NCI-H2196 treated with DMSO at 0.1 percent for 48 hours (cell line): ENCODE results near the gene KCNJ2.

Source experiments
- DNase-seq: peaks from one replicate; lab custom pipeline; 2025; ENCODE audit not compliant: unreplicated experiment; lab: John Stamatoyannopoulos, UW

The KCNJ2 gene

DNA sequence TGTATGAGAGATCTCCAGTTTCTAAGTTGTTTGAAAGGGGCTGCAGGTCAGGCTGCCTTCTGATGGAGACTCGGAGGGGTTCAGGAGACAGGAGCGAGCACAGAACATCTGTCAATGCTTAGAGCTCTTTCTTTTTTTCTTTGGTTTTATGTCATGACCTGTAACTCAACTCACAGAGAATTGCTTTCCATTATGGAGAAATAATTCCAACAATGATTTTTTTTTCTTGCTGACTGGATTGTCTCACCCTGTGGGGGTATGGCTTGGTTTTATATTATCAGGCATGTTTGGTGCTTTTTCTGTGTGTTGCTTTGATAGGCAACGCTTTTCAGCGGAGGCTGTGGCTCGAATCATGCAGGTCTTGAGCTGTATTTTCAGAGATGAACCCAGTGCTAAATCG is 10.7 kb upstream of the KCNJ2 start:
- DNase-seq, result no peak

- no peak for DNase-seq
These were observed 9.4 kb upstream of the KCNJ2 start for GRCh38 chr17:70159980-70160379.

GRCh38 chr17:70161519-70161918 is 7.8 kb upstream of the KCNJ2 start:
- no peak for DNase-seq

DNA sequence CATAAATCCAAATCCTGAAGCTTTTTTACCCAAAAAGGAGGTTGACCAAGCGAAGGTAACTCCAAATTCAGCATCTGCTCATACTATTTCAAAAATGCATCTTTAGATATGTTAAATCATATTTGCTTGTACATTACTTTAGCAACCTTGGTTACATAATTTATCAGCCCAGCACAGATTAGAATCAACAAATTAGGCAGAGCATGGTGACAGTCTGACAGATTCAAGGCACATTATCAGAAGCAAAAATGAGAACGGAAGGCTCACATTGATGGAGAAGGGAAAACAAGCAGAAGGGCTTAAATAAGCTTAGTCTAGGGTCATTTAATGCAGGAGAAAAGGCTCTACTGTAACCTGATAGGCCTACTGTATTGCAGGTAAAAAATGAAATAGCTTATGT is 3.9 kb upstream of the KCNJ2 start:
- no peak for DNase-seq

- no peak for DNase-seq
These were observed 2.7 kb upstream of the KCNJ2 start for GRCh38 chr17:70166615-70167014.

DNA sequence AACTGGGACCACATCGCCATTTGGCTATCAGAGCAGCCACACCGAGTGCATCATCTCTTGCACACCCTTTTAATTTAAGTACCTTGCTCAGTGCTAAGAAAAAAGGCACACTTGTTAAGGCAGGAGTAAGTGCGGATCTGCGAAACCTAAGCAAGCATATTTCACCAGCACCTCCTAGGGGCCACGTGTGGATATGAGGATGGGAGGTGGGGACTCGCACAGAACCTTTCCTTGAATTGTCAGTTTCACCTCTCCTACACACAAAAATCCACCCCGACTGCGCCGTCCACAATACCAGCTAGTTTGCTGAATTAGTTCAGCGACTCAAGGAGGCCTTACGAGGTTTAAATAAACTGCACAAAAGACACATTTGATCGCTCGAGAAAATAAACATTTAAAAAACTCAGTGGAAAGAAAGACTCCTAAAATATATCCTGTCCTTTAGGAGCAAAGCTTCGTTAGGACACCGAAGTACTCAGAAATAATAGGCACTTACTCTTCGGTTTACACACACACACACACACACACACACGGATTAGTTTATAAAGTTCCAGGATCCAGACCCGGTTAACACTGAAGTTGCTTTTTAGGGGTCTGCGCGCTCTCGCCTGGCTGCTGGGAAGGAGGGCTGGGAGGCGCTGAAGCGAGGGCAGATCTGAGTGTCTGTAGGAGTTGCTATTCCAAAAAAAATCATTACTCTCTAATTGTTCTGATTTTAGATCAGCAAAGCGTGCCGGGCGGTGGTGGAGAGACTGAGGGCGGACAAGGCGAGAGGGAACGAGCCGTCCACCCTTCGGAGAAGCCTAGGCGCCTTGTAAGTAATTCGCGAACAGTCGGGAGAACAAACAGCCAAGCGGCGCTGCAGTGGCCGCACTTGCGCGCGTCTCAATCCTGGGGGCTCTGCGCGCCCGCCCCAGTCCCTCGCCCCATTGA is 1.0 kb upstream of the KCNJ2 start:
- peak; percentile 53 for DNase-seq

- no peak for DNase-seq
These were observed 621 bp downstream of the KCNJ2 start for GRCh38 chr17:70169709-70170597.

DNA sequence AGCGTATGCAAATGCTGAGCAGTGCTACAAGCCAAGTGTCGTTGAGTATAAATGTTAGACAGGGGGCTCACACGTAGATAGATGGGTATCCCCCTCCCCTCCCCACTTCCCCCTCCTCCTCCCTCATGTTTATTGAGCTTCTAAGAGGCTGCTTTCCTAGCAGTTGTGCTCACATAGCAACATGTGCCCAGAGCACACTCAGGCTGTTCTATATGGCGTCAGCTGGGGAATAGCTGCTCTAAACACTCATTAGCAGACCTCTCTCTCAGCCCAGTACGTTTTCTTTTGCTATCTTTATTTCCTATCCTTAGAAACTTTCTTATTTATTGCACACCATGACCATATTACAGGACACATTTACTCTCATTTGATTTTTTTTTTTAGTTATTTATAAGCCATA is 1.8 kb downstream of the KCNJ2 start:
- DNase-seq, result no peak

DNA sequence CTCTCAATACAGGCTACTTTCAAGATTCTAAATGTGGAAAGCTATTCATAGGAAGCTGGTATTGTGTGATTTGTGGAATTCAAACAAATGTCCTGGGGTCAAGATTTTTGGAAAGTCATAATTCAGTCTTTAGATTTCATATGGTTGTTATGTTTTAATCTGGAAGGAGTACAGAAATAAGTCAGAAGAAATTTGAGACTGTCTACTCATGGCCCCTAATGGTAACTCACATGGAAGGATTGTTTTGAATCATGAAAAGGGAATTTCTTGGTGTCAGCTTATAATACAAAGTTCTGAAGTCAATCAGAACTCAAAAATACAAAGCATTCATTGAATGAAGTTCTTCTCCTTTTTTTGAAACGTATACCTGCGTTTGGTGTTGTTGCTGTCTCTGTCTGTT is 3.1 kb downstream of the KCNJ2 start:
- no peak for DNase-seq

- DNase-seq, result no peak
These were observed 3.6 kb downstream of the KCNJ2 start for GRCh38 chr17:70172923-70173322.

GRCh38 chr17:70173681-70174080 is 4.3 kb downstream of the KCNJ2 start:
- no peak for DNase-seq

DNA sequence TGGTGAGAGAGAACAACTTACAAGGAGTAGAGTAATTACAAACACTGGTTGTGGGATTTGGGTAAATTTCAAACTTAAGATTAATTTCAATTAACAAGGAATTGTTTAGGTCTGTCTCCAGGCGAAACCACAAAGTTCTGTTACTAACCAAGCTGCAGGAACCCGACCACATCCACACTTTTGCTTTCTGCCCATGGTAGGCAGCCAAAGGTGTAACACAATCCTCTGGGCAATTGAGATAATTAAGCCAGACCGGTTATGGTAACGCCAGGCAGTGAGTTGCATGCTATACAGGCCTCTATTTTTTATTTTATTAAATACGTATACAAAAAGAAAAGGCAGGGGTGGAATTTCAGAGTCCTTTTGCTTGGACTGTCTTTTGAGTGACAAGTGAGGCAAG is 12.0 kb downstream of the KCNJ2 start:
- peak; percentile 44 for DNase-seq

DNA sequence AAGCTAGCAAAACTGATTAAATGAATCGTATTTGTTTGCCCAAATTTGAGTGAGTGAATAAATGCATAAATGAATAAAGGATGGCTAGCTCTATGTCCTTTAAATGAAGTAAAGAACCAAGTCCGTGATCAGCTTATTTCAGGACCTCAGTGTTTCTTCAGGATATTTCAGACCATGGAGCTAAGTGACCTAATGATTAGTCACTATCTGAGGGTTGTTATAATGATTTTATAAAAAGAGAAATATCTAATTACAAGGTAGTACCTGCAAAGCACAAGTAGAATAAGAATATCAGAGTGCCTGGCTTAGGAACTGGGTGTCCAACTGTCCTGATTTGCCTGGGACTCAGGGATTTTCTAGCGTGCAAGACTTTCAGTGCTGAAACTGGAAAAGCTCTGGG is 12.5 kb downstream of the KCNJ2 start:
- DNase-seq, result no peak

DNA sequence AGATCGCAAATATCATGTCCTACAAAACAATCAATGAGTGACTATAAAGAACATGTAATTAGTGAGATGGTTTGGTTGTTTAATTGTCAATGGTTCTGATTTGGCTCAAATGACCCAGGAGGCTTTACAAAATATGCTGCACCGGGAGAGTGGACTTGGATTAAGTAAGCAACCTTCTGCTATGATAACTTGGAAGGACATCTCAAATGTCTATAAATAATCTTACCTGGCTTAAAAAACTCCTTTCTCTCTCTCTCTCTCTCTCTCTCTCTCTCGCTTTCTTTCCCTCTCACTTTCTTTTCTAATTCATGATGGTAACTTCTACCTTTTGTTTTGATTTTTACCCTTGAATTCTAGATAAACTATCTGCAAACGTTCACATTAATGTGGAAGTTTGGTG is 14.2 kb downstream of the KCNJ2 start:
- DNase-seq, result no peak

GRCh38 chr17:70184207-70184606 is 14.9 kb downstream of the KCNJ2 start:
- DNase-seq, result no peak

GRCh38 chr17:70184770-70185169 is 15.4 kb downstream of the KCNJ2 start:
- DNase-seq, result no peak

- DNase-seq, result no peak
These were observed 16.0 kb downstream of the KCNJ2 start for GRCh38 chr17:70185285-70185684.

DNA sequence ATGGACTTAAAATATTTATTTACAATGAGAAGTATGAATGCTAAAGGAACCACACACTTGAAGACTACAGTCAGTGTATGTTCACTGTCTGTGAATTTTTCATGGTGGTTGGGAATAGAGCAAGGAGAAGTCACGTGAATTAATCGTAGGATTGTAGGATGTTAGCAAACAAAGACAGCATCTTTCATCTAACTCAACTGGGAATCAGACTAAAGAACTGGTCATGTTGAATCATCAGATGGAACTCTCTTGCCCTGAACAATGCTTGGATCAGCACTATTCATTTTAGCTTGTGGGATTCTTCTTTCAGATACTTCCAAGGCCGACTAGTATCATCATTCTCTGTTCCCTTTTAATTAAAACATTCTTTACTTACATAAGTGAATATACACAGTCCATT is 18.1 kb downstream of the KCNJ2 start:
- DNase-seq, result no peak

GRCh38 chr17:70190959-70191805 is 21.9 kb downstream of the KCNJ2 start:
- peak; percentile 76 for DNase-seq

DNA sequence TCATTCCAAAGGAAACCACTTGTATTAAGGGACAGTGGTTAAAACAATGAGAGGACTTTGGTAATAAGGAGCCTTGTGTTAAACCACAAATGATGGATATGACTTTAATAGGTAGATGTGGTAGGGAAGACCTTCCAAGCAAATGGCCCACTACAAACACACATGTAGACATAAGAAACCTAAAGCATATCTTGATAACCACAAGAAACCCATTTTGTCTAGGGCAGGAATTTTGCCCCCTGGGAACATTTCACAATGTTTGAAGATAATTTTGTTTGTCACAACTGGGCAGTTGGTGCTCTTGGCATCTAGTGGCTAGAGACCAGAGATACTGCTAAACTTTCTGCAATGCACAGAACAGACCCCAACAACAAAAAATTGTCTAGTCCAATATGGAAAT is 25.8 kb downstream of the KCNJ2 start:
- DNase-seq, result no peak

- DNase-seq, result no peak
These were observed 32.6 kb downstream of the KCNJ2 start for GRCh38 chr17:70201872-70202419.
